Cardiac muscle cell (in vitro differentiated cells and primary cell): ENCODE measurements around the gene B4GALT6. TPM values are rescaled to one million over a fixed set of nuclear protein-coding genes. Genes with fewer than 3 reads are reported as not detected.
A peak's percentile ranks its signal among the peaks of the same experiment; 100 is the strongest.

ENCODE experiments used
- DNase-seq, 2 donors: peaks; one replicate each; pipeline versions ENCODE4 v3.0.0 to v3.0.0-alpha.2; 2010 to 2017; ENCODE audit warnings: low read depth in 1 of 2, low spot score in 1 of 2
- H3K27ac ChIP-seq: fragments of 200-600 bp; sonication (generic); 2 replicates; pipeline ENCODE4 v1.5.1; 2016
- H3K27me3 ChIP-seq: fragments of 200-600 bp; sonication (generic); 2 replicates; pipeline ENCODE4 v1.6.0; 2016; ENCODE audit warnings: control low read depth
- H3K36me3 ChIP-seq: fragments of 200-600 bp; sonication (generic); 2 replicates; pipeline ENCODE4 v1.5.1; 2016; ENCODE audit warnings: control low read depth
- H3K4me1 ChIP-seq: fragments of 200-600 bp; sonication (generic); 2 replicates; pipeline ENCODE4 v1.8.1; 2017; ENCODE audit warnings: low read depth, mild to moderate bottlenecking, mixed run types
- H3K4me3 ChIP-seq: fragments of 200-600 bp; sonication (generic); 2 replicates; pipeline ENCODE4 v1.5.1; 2016; ENCODE audit warnings: mild to moderate bottlenecking
- H3K9me3 ChIP-seq: fragments of 200-600 bp; sonication (generic); 2 replicates; pipeline ENCODE4 v1.5.1; 2017; ENCODE audit warnings: low read depth, mild to moderate bottlenecking, control low read depth
- polyA plus RNA-seq: library from polyadenylated mRNA; unstranded; fragments of >200 nt; fragmentation: Nextera tagmentation; extraction: Ambion mirVana; gene quantifications from 2 replicates; pipeline ENCODE4 v1.2.1, GENCODE V29; 2016
- total RNA-seq: library from RNA; depleted of rRNA; stranded (reverse); fragments of >200 nt; gene quantifications from 2 replicates; pipeline ENCODE4 v1.2.3, GENCODE V29; 2016
- TF ChIP-seq, protein P1 (sequence below): IDR thresholded peaks from 2 replicates; pipeline ENCODE4 v1.5.1; 2012; ENCODE audit warnings: low read depth, mild to moderate bottlenecking, low read length

B4GALT6 gene
- total and polyA plus RNA-seq, 2 experiments from 2014 or later = 3.6 to 5.5 TPM

DNA sequence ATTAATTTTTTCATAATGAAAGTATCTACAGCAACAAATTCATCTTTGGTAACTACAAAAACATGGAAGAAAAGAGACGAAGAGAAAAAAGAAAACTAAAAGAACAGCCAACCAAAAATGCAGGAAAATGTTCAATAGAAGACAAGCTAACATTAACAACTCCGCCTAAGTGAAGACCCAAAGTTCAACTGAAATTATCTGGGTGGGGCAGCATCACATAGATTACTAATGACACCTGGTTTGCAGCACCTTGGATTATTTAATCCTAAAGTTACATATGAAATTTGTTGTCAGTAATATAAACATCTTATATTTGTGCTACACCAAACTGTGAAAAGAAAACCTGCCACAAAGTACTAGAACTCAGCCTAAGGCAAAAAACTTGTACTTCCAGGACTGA lies 14.8 kb downstream of the B4GALT6 start:
- no peaks in the 10 kb centered on the region for H3K36me3 ChIP-seq
- no peak for DNase-seq
- peaks cover 11% of the 10 kb centered on the region for H3K4me1 ChIP-seq
- H3K27me3 ChIP-seq = no peaks in the 10 kb centered on the region
- TF ChIP-seq, protein P1, sequence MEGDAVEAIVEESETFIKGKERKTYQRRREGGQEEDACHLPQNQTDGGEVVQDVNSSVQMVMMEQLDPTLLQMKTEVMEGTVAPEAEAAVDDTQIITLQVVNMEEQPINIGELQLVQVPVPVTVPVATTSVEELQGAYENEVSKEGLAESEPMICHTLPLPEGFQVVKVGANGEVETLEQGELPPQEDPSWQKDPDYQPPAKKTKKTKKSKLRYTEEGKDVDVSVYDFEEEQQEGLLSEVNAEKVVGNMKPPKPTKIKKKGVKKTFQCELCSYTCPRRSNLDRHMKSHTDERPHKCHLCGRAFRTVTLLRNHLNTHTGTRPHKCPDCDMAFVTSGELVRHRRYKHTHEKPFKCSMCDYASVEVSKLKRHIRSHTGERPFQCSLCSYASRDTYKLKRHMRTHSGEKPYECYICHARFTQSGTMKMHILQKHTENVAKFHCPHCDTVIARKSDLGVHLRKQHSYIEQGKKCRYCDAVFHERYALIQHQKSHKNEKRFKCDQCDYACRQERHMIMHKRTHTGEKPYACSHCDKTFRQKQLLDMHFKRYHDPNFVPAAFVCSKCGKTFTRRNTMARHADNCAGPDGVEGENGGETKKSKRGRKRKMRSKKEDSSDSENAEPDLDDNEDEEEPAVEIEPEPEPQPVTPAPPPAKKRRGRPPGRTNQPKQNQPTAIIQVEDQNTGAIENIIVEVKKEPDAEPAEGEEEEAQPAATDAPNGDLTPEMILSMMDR = no peak
- H3K4me3 ChIP-seq = no peak overlapping the region
- H3K9me3 ChIP-seq = no peaks in the 10 kb centered on the region
- H3K27ac ChIP-seq = no peak overlapping the region

DNA sequence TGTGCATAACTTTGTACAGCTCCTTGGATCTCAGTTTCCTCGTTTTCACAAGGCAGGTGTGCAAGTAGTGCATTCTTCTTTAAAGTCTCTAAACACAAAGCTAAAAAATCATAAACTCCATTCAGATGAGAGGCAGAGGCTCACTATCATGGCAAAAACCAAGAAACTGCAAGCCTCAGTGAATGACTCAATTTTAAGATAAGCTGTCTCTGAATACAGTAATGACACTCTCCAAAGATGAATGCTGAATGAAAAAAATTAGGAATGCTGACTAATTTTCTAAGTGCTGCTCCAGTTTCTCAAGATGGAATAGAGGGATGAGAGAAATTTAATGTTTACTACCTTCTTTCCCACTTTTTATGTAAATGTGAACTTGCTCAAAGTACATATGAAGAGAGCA lies 17.2 kb downstream of the B4GALT6 start:
- peak in 1 of 2 donors; percentile 57 for DNase-seq
- Histone ChIP-seq H3K27ac (no peak overlapping the region), H3K27me3 (no peaks in the 10 kb centered on the region)

DNA sequence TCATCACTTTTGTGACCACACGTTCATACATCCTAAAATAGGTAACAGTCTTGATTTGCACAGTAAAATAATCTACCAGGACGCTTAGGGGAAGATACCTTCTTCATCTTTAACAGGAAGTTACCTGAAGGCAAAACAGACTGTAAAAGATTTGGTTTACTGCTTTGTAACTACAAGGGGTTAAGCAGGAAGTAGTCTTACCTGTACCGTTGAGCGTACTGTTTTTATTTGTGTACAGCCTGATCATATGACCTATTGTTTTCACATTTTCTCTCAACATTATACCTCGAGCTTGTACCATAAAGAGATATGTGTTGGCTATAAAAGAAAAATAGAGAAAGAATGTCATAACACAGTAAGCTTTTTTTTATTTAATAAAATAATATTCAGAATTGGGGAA lies 18.3 kb downstream of the B4GALT6 start:
- H3K36me3 ChIP-seq = no peaks in the 10 kb centered on the region
- H3K27me3 ChIP-seq = no peaks in the 10 kb centered on the region
- TF ChIP-seq, protein P1 = no peak
- no peak overlapping the region for H3K4me3 ChIP-seq
- no peaks in the 10 kb centered on the region for H3K4me1 ChIP-seq
- DNase-seq = no peak
- H3K9me3 ChIP-seq = no peaks in the 10 kb centered on the region
- no peak overlapping the region for H3K27ac ChIP-seq

More for the DNA sequence above, 17.2 kb downstream of the B4GALT6 start:
- Histone ChIP-seq H3K4me3 (no peak overlapping the region), H3K36me3 (no peaks in the 10 kb centered on the region), H3K9me3 (no peaks in the 10 kb centered on the region), H3K4me1 (peaks cover 1% of the 10 kb centered on the region)
- TF ChIP-seq, protein P1 = no peak

DNA sequence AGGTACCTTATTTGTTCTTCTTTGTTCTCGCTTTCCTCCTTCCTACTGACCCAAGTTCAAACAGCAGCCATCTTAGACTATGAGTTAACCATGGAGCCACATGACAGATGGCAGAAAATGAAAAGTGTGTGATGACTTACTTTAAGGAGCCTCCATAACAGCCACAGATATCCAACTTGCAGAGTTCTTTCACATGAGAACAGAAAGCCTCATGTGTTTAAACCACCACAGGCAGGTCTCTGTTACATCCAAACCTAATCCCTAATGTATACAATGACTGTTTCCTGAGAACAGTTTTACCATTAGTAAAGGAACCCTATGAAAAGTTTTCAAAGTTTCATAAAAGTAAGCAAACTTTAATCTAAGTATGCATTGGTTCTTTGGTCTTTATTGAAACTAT lies 20.3 kb downstream of the B4GALT6 start:
- DNase-seq = no peak
- H3K27me3 ChIP-seq = no peaks in the 10 kb centered on the region
- H3K36me3 ChIP-seq = no peaks in the 10 kb centered on the region
- no peaks in the 10 kb centered on the region for H3K4me1 ChIP-seq
- TF ChIP-seq, protein P1 = no peak
- H3K4me3 ChIP-seq = no peak overlapping the region
- no peaks in the 10 kb centered on the region for H3K9me3 ChIP-seq
- H3K27ac ChIP-seq = no peak overlapping the region

DNA sequence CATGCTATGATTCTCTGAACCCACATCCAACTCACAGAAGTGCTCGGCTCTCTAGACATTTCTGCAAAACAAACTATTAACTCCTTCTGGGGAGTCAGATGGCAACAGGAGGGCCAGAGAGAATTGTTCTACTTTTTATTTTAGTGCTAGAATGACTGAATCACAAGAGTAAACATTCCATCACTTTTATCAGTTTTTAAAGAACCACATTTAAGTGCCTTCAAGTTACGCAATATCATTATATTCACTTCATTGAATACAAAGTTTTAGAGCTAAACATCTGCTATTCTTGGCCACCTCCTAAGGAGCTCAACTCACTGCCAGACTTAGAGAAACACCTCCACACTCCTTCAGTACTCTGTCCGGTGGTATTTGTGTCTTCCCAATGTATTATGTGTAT lies 22.4 kb downstream of the B4GALT6 start:
- Histone ChIP-seq H3K9me3 (no peaks in the 10 kb centered on the region), H3K4me3 (no peak overlapping the region), H3K4me1 (no peaks in the 10 kb centered on the region), H3K27me3 (no peaks in the 10 kb centered on the region), H3K36me3 (no peaks in the 10 kb centered on the region), H3K27ac (no peak overlapping the region)
- TF ChIP-seq, protein P1 = no peak
- DNase-seq = peak in 1 of 2 donors; percentile 80

DNA sequence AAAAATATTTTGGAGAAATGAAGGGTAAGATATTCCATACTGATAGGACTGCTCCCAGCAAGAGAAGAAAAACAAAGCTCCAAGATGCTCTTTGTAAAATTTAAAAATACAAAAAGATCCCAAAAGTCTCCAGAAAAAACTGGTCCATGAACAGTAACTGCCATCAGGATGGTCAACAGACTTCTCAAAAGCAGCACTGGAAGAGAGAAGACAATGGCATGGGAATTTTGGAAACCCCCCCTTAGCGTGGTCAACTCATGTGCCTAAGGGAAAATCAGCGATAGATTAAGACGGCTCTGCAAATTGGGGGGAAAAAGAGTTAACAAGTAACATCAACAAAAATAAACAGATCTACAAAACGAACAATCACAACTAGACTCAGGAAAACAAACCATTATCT lies 23.6 kb downstream of the B4GALT6 start:
- TF ChIP-seq, protein P1 = no peak
- no peaks in the 10 kb centered on the region for H3K36me3 ChIP-seq
- DNase-seq = no peak
- no peaks in the 10 kb centered on the region for H3K27me3 ChIP-seq
- H3K9me3 ChIP-seq = no peaks in the 10 kb centered on the region
- no peak overlapping the region for H3K4me3 ChIP-seq
- H3K27ac ChIP-seq = no peak overlapping the region
- no peaks in the 10 kb centered on the region for H3K4me1 ChIP-seq
